HEK293 (cell line): Measurements from ENCODE around the gene NATD1.

ENCODE experiments used
- CTCF ChIA-PET: fragments of 350-600 bp; formaldehyde crosslinking; extraction: SDS; loops from one replicate; lab custom pipeline; 2021; ENCODE audit warnings: antibody characterized with exemption; lab: Yijun Ruan, JAX
- POLR2A ChIA-PET: fragments of 300-600 bp; formaldehyde crosslinking; extraction: SDS; loops from one replicate; lab custom pipeline; 2020; ENCODE audit warnings: antibody characterized with exemption, inconsistent platforms; lab: Yijun Ruan, JAX
- H3K27ac ChIP-seq: fragments of 200-500 bp; sonication (Bioruptor generic); 2 replicates; pipeline ENCODE4 v1.5.1; 2014; ENCODE audit warnings: low read depth, low read length, control low read depth, inconsistent platforms; ENCODE audit errors: extremely low read depth
- H3K36me3 ChIP-seq, 2 experiments: fragments of 200-500 bp in 1 of 2; sonication (Bioruptor generic) in 1 of 2; 1 replicate in 1 of 2; 2 replicates in 1 of 2; pipeline ENCODE4 v1.5.1; 2014 to 2017; ENCODE audit warnings: inconsistent platforms in 2 of 2, low read length in 2 of 2; ENCODE audit not compliant: control insufficient read depth in 2 of 2, insufficient read depth in 1 of 2
- H3K4me1 ChIP-seq: fragments of 200-500 bp; sonication (Bioruptor generic); 2 replicates; pipeline ENCODE4 v1.5.1; 2014; ENCODE audit warnings: mild to moderate bottlenecking, low read length, inconsistent platforms; ENCODE audit not compliant: control insufficient read depth, insufficient read depth
- H3K4me3 ChIP-seq: 2 replicates; pipeline ENCODE4 v1.5.1; 2011; ENCODE audit warnings: low read depth, mild to moderate bottlenecking, control low read depth, low read length, moderate library complexity
- H3K9me3 ChIP-seq: fragments of 200-500 bp; sonication (Bioruptor generic); 2 replicates; pipeline ENCODE4 v1.5.1; 2014; ENCODE audit warnings: low read depth, low read length, inconsistent platforms; ENCODE audit not compliant: control insufficient read depth, insufficient read depth
- ELK4 ChIP-seq: IDR thresholded peaks from 2 replicates; pipeline ENCODE4 v1.6.1; 2011; ENCODE audit warnings: mild to moderate bottlenecking, low read depth, low read length, borderline replicate concordance
- HIC1 ChIP-seq: fragments of 450-650 bp; formaldehyde crosslinking; IDR thresholded peaks from 2 replicates; pipeline ENCODE4 v1.5.1; 2016; ENCODE audit warnings: missing biosample characterization, missing genetic modification characterization
- ZBTB1 ChIP-seq: fragments of 450-650 bp; formaldehyde crosslinking; IDR thresholded peaks from 2 replicates; pipeline ENCODE4 v1.5.1; 2016; ENCODE audit warnings: missing biosample characterization, missing genetic modification characterization
- ZBTB26 ChIP-seq: fragments of 450-650 bp; formaldehyde crosslinking; optimal IDR thresholded peaks from 2 replicates; pipeline ENCODE3; 2016; ENCODE audit warnings: missing biosample characterization, mild to moderate bottlenecking, missing genetic modification characterization
- ZNF10 ChIP-seq: fragments of 450-650 bp; formaldehyde crosslinking; IDR thresholded peaks from 2 replicates; pipeline ENCODE4 v1.5.1; 2017; ENCODE audit warnings: missing biosample characterization, missing genetic modification characterization
- ZNF146 ChIP-seq: fragments of 450-650 bp; formaldehyde crosslinking; IDR thresholded peaks from 2 replicates; pipeline ENCODE4 v1.5.1; 2016; ENCODE audit warnings: missing biosample characterization, missing genetic modification characterization
- ZNF24 ChIP-seq: fragments of 450-650 bp; formaldehyde crosslinking; IDR thresholded peaks from 2 replicates; pipeline ENCODE4 v1.5.1; 2016; ENCODE audit warnings: missing biosample characterization, missing genetic modification characterization
- ZNF416 ChIP-seq: fragments of 450-650 bp; formaldehyde crosslinking; IDR thresholded peaks from 2 replicates; pipeline ENCODE4 v1.5.1; 2016; ENCODE audit warnings: missing biosample characterization, missing genetic modification characterization
- ZNF426 ChIP-seq: fragments of 450-650 bp; formaldehyde crosslinking; IDR thresholded peaks from 2 replicates; pipeline ENCODE4 v1.5.1; 2017; ENCODE audit warnings: missing biosample characterization, missing genetic modification characterization, mild to moderate bottlenecking, inconsistent platforms, moderate library complexity
- ZNF518A ChIP-seq: fragments of 450-650 bp; formaldehyde crosslinking; conservative IDR thresholded peaks from 2 replicates; pipeline ENCODE4 v1.5.1; 2016; ENCODE audit warnings: low read depth, missing biosample characterization, missing genetic modification characterization
- ZNF658 ChIP-seq: fragments of 450-650 bp; formaldehyde crosslinking; IDR thresholded peaks from 2 replicates; pipeline ENCODE4; 2016; ENCODE audit warnings: missing biosample characterization, missing genetic modification characterization
- ZNF664 ChIP-seq: fragments of 450-650 bp; formaldehyde crosslinking; IDR thresholded peaks from 2 replicates; pipeline ENCODE4 v1.5.1; 2016; ENCODE audit warnings: missing biosample characterization, missing genetic modification characterization
- ZSCAN18 ChIP-seq: fragments of 450-650 bp; formaldehyde crosslinking; IDR thresholded peaks from 2 replicates; pipeline ENCODE4 v1.5.1; 2016; ENCODE audit warnings: missing biosample characterization, missing genetic modification characterization
- ZSCAN30 ChIP-seq: fragments of 450-650 bp; IDR thresholded peaks from 2 replicates; pipeline ENCODE4 v1.5.1; 2018; ENCODE audit warnings: missing biosample characterization, mild to moderate bottlenecking, missing genetic modification characterization, moderate library complexity

The NATD1 gene

GRCh38 chr17:21191698-21192097 lies 61.5 kb downstream of the NATD1 start:
- H3K27ac ChIP-seq: no peak overlapping the region
- H3K4me3 ChIP-seq: no peak overlapping the region
- H3K36me3 ChIP-seq: peaks cover 6 to 48% of the 10 kb centered on the region in 2 experiments; a peak in 2 of 3 replicates
- ChIA-PET POLR2A (no interaction called here), CTCF (interaction anchor here (0.6 kb wide), 1 partner anchor 288 kb away, joined by 3 read pairs; no protein-coding TSS in a partner anchor)
- no peaks in the 10 kb centered on the region for H3K9me3 ChIP-seq
- no peaks in the 10 kb centered on the region for H3K4me1 ChIP-seq
- TF ChIP-seq ZNF426 (tag by site-specific recombination): no peak
- no peak for TF ChIP-seq ZNF518A (tag by site-specific recombination)
- no peak for TF ChIP-seq ZNF658 (tag by site-specific recombination)
- TF ChIP-seq HIC1 (tag by site-specific recombination): no peak
- TF ChIP-seq ZNF24: no peak
- TF ChIP-seq ZBTB1 (tag by site-specific recombination): no peak
- TF ChIP-seq ZNF146 (tag by site-specific recombination): no peak
- TF ChIP-seq ELK4: no peak
- TF ChIP-seq ZNF664 (tag by site-specific recombination): no peak
- TF ChIP-seq ZSCAN30 (tag by site-specific recombination): no peak
- no peak for TF ChIP-seq ZBTB26 (tag by site-specific recombination)
- no peak for TF ChIP-seq ZNF416 (tag by site-specific recombination)
- no peak for TF ChIP-seq ZNF10
- TF ChIP-seq ZSCAN18 (tag by site-specific recombination): no peak
- TF ChIP-seq, all 188 proteins: peak for 0
